Spinal cord (tissue), 10 donors: Measurements from ENCODE around the gene MEF2D. TPM values are rescaled to one million over a fixed set of nuclear protein-coding genes. Genes with fewer than 3 reads are reported as not detected.

Source experiments
- DNase-seq, 6 donors: peaks; one replicate each; pipeline versions ENCODE4 v3.0.0 to v3.0.0-alpha.2; 2013 to 2015; ENCODE audit warnings: low spot score in 6 of 6, low read depth in 4 of 6
- H3K27ac ChIP-seq: one replicate; pipeline ENCODE4 v1.5.1; 2013; ENCODE audit warnings: low read depth, low read length, control low read depth
- H3K27me3 ChIP-seq: one replicate; pipeline ENCODE4 v1.6.1; 2013; ENCODE audit warnings: low read length; ENCODE audit not compliant: control insufficient read depth, insufficient read depth
- H3K36me3 ChIP-seq: one replicate; pipeline ENCODE4 v1.6.1; 2013; ENCODE audit warnings: low read length; ENCODE audit not compliant: control insufficient read depth, insufficient read depth
- H3K4me1 ChIP-seq: one replicate; pipeline ENCODE4 v1.6.1; 2013; ENCODE audit warnings: low read length; ENCODE audit not compliant: control insufficient read depth, insufficient read depth
- H3K4me3 ChIP-seq: one replicate; pipeline ENCODE4 v1.5.1; 2013; ENCODE audit warnings: low read depth, low read length, control low read depth
- H3K9me3 ChIP-seq: one replicate; pipeline ENCODE4 v1.6.1; 2013; ENCODE audit warnings: low read length; ENCODE audit not compliant: control insufficient read depth, insufficient read depth
- WGBS: methylation state at CpG from one replicate; pipeline ENCODE4 v1.1.5; 2013; ENCODE audit warnings: missing lambda C conversion rate; ENCODE audit not compliant: insufficient coverage; 5-methylcytosine and 5-hydroxymethylcytosine counted together
- polyA plus RNA-seq, 2 donors: library from polyadenylated mRNA; unstranded; fragments of 120-200 nt; gene quantifications; one replicate each; pipeline ENCODE4 v1.2.1, GENCODE V29; 2013; ENCODE audit not compliant: insufficient read length in 2 of 2
- total RNA-seq, 2 donors: library from RNA; depleted of rRNA in 1 of 2; stranded (reverse); fragments of 120-200 nt in 1 of 2; fragments of >200 nt in 1 of 2; gene quantifications; one replicate each; pipeline versions ENCODE4 v1.2.3 to v1.2.4, GENCODE V29; 2013 to 2014
- donor health status: healthy.

Gene MEF2D
- total and polyA plus RNA-seq, 4 donors = 5.7 to 28.9 (median 17.5) TPM

- Histone ChIP-seq H3K36me3 (peaks cover 9% of the 10 kb centered on the region), H3K9me3 (no peaks in the 10 kb centered on the region), H3K4me1 (peaks cover 50% of the 10 kb centered on the region), H3K27ac (peak overlapping the region; percentile 92), H3K4me3 (peak overlapping the region; percentile 17), H3K27me3 (peaks cover 67% of the 10 kb centered on the region)
- WGBS = no CpG with 5 or more reads among the region's 11 CpGs
- peak in 5 of 6 donors; percentile 6 to 68 (median 20) for DNase-seq
Observed at GRCh38 chr1:156439036-156439776, 61.4 kb downstream of the MEF2D start.

- H3K36me3 ChIP-seq = peaks cover 9% of the 10 kb centered on the region
- peaks cover 70% of the 10 kb centered on the region for H3K27me3 ChIP-seq
- DNase-seq = peak in 4 of 6 donors; percentile 13 to 46 (median 29)
- WGBS = 39% methylated on average over 3 of the region's 7 CpGs
- H3K4me1 ChIP-seq = peaks cover 52% of the 10 kb centered on the region
- peak overlapping the region; percentile 63 for H3K4me3 ChIP-seq
- H3K27ac ChIP-seq = peak overlapping the region; percentile 92
- no peaks in the 10 kb centered on the region for H3K9me3 ChIP-seq
Observed at GRCh38 chr1:156438278-156438987, 62.1 kb downstream of the MEF2D start.

GRCh38 chr1:156437037-156437867 lies 63.3 kb downstream of the MEF2D start:
- Histone ChIP-seq H3K27ac (peak overlapping the region; percentile 92), H3K4me1 (peaks cover 57% of the 10 kb centered on the region), H3K36me3 (peaks cover 9% of the 10 kb centered on the region), H3K27me3 (peaks cover 70% of the 10 kb centered on the region), H3K9me3 (no peaks in the 10 kb centered on the region), H3K4me3 (peak overlapping the region; percentile 63)
- 8% methylated on average over 11 of the region's 19 CpGs for WGBS
- DNase-seq = peak in 5 of 6 donors; percentile 37 to 79 (median 50)

GRCh38 chr1:156436141-156437036 lies 64.2 kb downstream of the MEF2D start:
- peak in 5 of 6 donors; percentile 37 to 93 (median 44) for DNase-seq
- H3K27me3 ChIP-seq = peaks cover 63% of the 10 kb centered on the region
- under 1% methylated on average over 71 of the region's 77 CpGs for WGBS

GRCh38 chr1:156435545-156436140 lies 64.9 kb downstream of the MEF2D start:
- Histone ChIP-seq H3K36me3 (peaks cover 9% of the 10 kb centered on the region), H3K4me1 (peaks cover 61% of the 10 kb centered on the region), H3K27me3 (peaks cover 58% of the 10 kb centered on the region), H3K4me3 (peak overlapping the region; percentile 63), H3K9me3 (no peaks in the 10 kb centered on the region), H3K27ac (peak overlapping the region; percentile 81)
- WGBS = 1% methylated on average over 48 of the region's 59 CpGs
- DNase-seq = peak in 4 of 6 donors; percentile 5 to 54 (median 22)

More at GRCh38 chr1:156436141-156437036, 64.2 kb downstream of the MEF2D start:
- peak overlapping the region; percentile 63 for H3K4me3 ChIP-seq
- no peaks in the 10 kb centered on the region for H3K9me3 ChIP-seq
- peak overlapping the region; percentile 92 for H3K27ac ChIP-seq
- peaks cover 9% of the 10 kb centered on the region for H3K36me3 ChIP-seq
- peaks cover 59% of the 10 kb centered on the region for H3K4me1 ChIP-seq

- peaks cover 58% of the 10 kb centered on the region for H3K27me3 ChIP-seq
- 4% methylated on average over 20 of the region's 20 CpGs for WGBS
- H3K9me3 ChIP-seq = no peaks in the 10 kb centered on the region
- H3K36me3 ChIP-seq = peaks cover 9% of the 10 kb centered on the region
- H3K4me3 ChIP-seq = peak overlapping the region; percentile 63
- peak overlapping the region; percentile 81 for H3K27ac ChIP-seq
- DNase-seq = peak in 5 of 6 donors; percentile 51 to 85 (median 77)
- peaks cover 63% of the 10 kb centered on the region for H3K4me1 ChIP-seq
Observed at GRCh38 chr1:156434989-156435544, 65.5 kb downstream of the MEF2D start.

- peak in 3 of 6 donors; percentile 6 to 41 (median 15) for DNase-seq
- no peaks in the 10 kb centered on the region for H3K9me3 ChIP-seq
- peak overlapping the region; percentile 81 for H3K27ac ChIP-seq
- H3K4me1 ChIP-seq = peaks cover 60% of the 10 kb centered on the region
- no peak overlapping the region for H3K4me3 ChIP-seq
- H3K27me3 ChIP-seq = peaks cover 51% of the 10 kb centered on the region
- 0% methylated on average over 1 of the region's 1 CpG for WGBS
- peaks cover 9% of the 10 kb centered on the region for H3K36me3 ChIP-seq
Observed at GRCh38 chr1:156433602-156434001, 67.0 kb downstream of the MEF2D start.

GRCh38 chr1:156433032-156433431 lies 67.5 kb downstream of the MEF2D start:
- WGBS = no CpG with 5 or more reads among the region's 4 CpGs
- Histone ChIP-seq H3K9me3 (no peaks in the 10 kb centered on the region), H3K36me3 (peaks cover 9% of the 10 kb centered on the region), H3K27me3 (peaks cover 48% of the 10 kb centered on the region), H3K4me3 (peak overlapping the region; percentile 14), H3K27ac (peak overlapping the region; percentile 81), H3K4me1 (peaks cover 60% of the 10 kb centered on the region)
- DNase-seq = peak in 3 of 6 donors; percentile 9 to 34 (median 23)
